IMR-90 (cell line): ENCODE measurements around the gene ARHGEF7. TPM values are rescaled to one million over a fixed set of nuclear protein-coding genes. Genes with fewer than 3 reads are reported as not detected.
A peak's percentile ranks its signal among the peaks of the same experiment; 100 is the strongest.

Experiments used
- ATAC-seq: fragments of 200-7000 bp; cut with Tn5 transposase; 2 replicates; pipeline ENCODE4 v1.9.1; 2020; ENCODE audit warnings: low read depth, mild to moderate bottlenecking, moderate library complexity
- BruUV-seq: library from RNA; stranded (reverse); fragments of 400-500 nt; replicated peaks from 2 replicates; lab custom pipeline; 2021; lab: Mats Ljungman, UMichigan
- CTCF ChIA-PET: fragments of 300-600 bp; formaldehyde crosslinking; extraction: SDS; loops from one replicate; lab custom pipeline; 2021; ENCODE audit warnings: antibody characterized with exemption; lab: Yijun Ruan, JAX
- POLR2A ChIA-PET: fragments of 300-600 bp; sonication (Branson Sonifier 250); formaldehyde crosslinking; loops from one replicate; lab custom pipeline; 2022; ENCODE audit warnings: antibody characterized with exemption; ENCODE audit not compliant: unreplicated experiment; lab: Charles Lee
- DNase-seq: peaks from one replicate; pipeline ENCODE4 v3.0.0; 2013
- H2AFZ ChIP-seq: replicated peaks from 2 replicates; pipeline ENCODE3; 2013; ENCODE audit warnings: low read length, mild to moderate bottlenecking; ENCODE audit not compliant: poor library complexity
- H2AK5ac ChIP-seq: 2 replicates; pipeline ENCODE4 v1.6.1; 2013; ENCODE audit warnings: low read depth, low read length, inconsistent platforms
- H2AK9ac ChIP-seq: replicated peaks from 2 replicates; pipeline ENCODE3; 2013; ENCODE audit warnings: mild to moderate bottlenecking, low read depth, low read length, moderate library complexity; ENCODE audit not compliant: poor library complexity
- H2BK120ac ChIP-seq: 2 replicates; pipeline ENCODE4 v1.6.1; 2013; ENCODE audit warnings: low read depth, low read length, inconsistent platforms
- H2BK15ac ChIP-seq: 3 replicates; pipeline ENCODE4 v1.6.1; 2013; ENCODE audit warnings: low read depth, low read length, inconsistent platforms
- H2BK20ac ChIP-seq: 2 replicates; pipeline ENCODE4 v1.6.1; 2013; ENCODE audit warnings: low read depth, mild to moderate bottlenecking, inconsistent platforms, low read length, moderate library complexity
- H2BK5ac ChIP-seq: 2 replicates; pipeline ENCODE4 v1.6.1; 2013; ENCODE audit warnings: mild to moderate bottlenecking, low read depth, low read length, inconsistent platforms; ENCODE audit not compliant: poor library complexity, severe bottlenecking
- H3K14ac ChIP-seq: replicated peaks from 2 replicates; pipeline ENCODE4 v1.6.1; 2013; ENCODE audit warnings: low read depth, low read length, inconsistent platforms
- H3K18ac ChIP-seq: 2 replicates; pipeline ENCODE4 v1.6.1; 2013; ENCODE audit warnings: low read depth, low read length, control low read depth
- H3K23ac ChIP-seq: 2 replicates; pipeline ENCODE4 v1.6.1; 2013; ENCODE audit warnings: low read depth, low read length, inconsistent platforms
- H3K27ac ChIP-seq: 2 replicates; pipeline ENCODE4 v1.5.1; 2013; ENCODE audit warnings: mild to moderate bottlenecking, control low read depth, low read length; ENCODE audit not compliant: insufficient read depth
- H3K27me3 ChIP-seq: 2 replicates; pipeline ENCODE4 v1.6.1; 2013; ENCODE audit warnings: low read length; ENCODE audit not compliant: control insufficient read depth, insufficient read depth
- H3K36me3 ChIP-seq: 2 replicates; pipeline ENCODE4 v1.6.1; 2013; ENCODE audit warnings: low read length, mixed read lengths; ENCODE audit not compliant: control insufficient read depth, insufficient read depth
- H3K4ac ChIP-seq: 2 replicates; pipeline ENCODE4 v1.6.1; 2013; ENCODE audit warnings: low read depth, low read length, inconsistent platforms
- H3K4me1 ChIP-seq: 2 replicates; pipeline ENCODE4 v1.6.1; 2013; ENCODE audit warnings: low read length, mixed read lengths; ENCODE audit not compliant: control insufficient read depth, insufficient read depth
- H3K4me2 ChIP-seq: 2 replicates; pipeline ENCODE4 v1.6.1; 2013; ENCODE audit warnings: low read depth, mild to moderate bottlenecking, control low read depth, low read length, moderate library complexity
- H3K4me3 ChIP-seq: 2 replicates; pipeline ENCODE4 v1.5.1; 2013; ENCODE audit warnings: low read depth, mild to moderate bottlenecking, control low read depth, low read length, moderate library complexity; ENCODE audit not compliant: insufficient read depth
- H3K56ac ChIP-seq: 2 replicates; pipeline ENCODE4 v1.6.1; 2013; ENCODE audit warnings: low read length, inconsistent platforms; ENCODE audit not compliant: insufficient read depth; ENCODE audit errors: extremely low read depth
- H3K79me1 ChIP-seq, 2 experiments: 2 replicates each; pipeline ENCODE4 v1.6.1; 2013; ENCODE audit warnings: low read length in 2 of 2, inconsistent platforms in 1 of 2, low read depth in 1 of 2
- H3K9ac ChIP-seq: 2 replicates; pipeline ENCODE4 v1.6.1; 2013; ENCODE audit warnings: low read depth, low read length, control low read depth
- H3K9me1 ChIP-seq: 2 replicates; pipeline ENCODE4 v1.6.1; 2013; ENCODE audit warnings: low read length, inconsistent platforms; ENCODE audit not compliant: insufficient read depth
- H3K9me3 ChIP-seq: 2 replicates; pipeline ENCODE4 v1.6.1; 2013; ENCODE audit warnings: low read length; ENCODE audit not compliant: control insufficient read depth, insufficient read depth
- H4K20me1 ChIP-seq: 2 replicates; pipeline ENCODE4 v1.6.1; 2013; ENCODE audit warnings: low read length, inconsistent platforms; ENCODE audit not compliant: insufficient read depth
- H4K5ac ChIP-seq: 2 replicates; pipeline ENCODE4 v1.6.1; 2013; ENCODE audit warnings: mild to moderate bottlenecking, low read depth, low read length, control low read depth
- H4K8ac ChIP-seq, 2 experiments: 2 replicates each; pipeline ENCODE4 v1.6.1; 2013; ENCODE audit warnings: low read depth in 2 of 2, low read length in 2 of 2, control low read depth in 1 of 2, inconsistent platforms in 1 of 2
- H4K91ac ChIP-seq: 2 replicates; pipeline ENCODE4 v1.6.1; 2013; ENCODE audit warnings: low read depth, low read length, inconsistent platforms; ENCODE audit not compliant: insufficient read depth
- BHLHE40 ChIP-seq: fragments of 150-350 bp; IDR thresholded peaks from 2 replicates; pipeline ENCODE4 v1.6.1; 2016; ENCODE audit warnings: mild to moderate bottlenecking, low read depth, low read length
- CTCF ChIP-seq: conservative IDR thresholded peaks from 2 replicates; pipeline ENCODE4 v1.5.1; 2012; ENCODE audit warnings: mild to moderate bottlenecking, low read depth, low read length, improper control_type of control experiment
- MAZ ChIP-seq: IDR thresholded peaks from 2 replicates; pipeline ENCODE4 v1.6.1; 2012; ENCODE audit warnings: low read depth, mild to moderate bottlenecking, low read length, improper control_type of control experiment, moderate library complexity, borderline replicate concordance
- MXI1 ChIP-seq: IDR thresholded peaks from 2 replicates; pipeline ENCODE4 v1.6.1; 2012; ENCODE audit warnings: low read depth, mild to moderate bottlenecking, low read length, moderate library complexity, borderline replicate concordance
- RAD21 ChIP-seq: IDR thresholded peaks from 2 replicates; pipeline ENCODE4 v1.6.1; 2012; ENCODE audit warnings: low read length, improper control_type of control experiment
- SMC3 ChIP-seq: fragments of 150-350 bp; IDR thresholded peaks from 2 replicates; pipeline ENCODE4 v1.6.1; 2016; ENCODE audit warnings: low read depth, mild to moderate bottlenecking, antibody characterized with exemption, low read length, moderate library complexity
- whole genome bisulfite sequencing, 2 experiments: methylation state at CpG; one replicate each; pipeline versions ENCODE4 v1.1.5 to v1.1.7; 2013; ENCODE audit warnings: missing lambda C conversion rate in 2 of 2; ENCODE audit not compliant: insufficient read length in 1 of 2; ENCODE audit errors: extremely low coverage in 2 of 2; 5-methylcytosine and 5-hydroxymethylcytosine counted together
- dilution Hi-C: fragments of 300-500 bp; cut with HindIII; formaldehyde crosslinking; loops from one replicate; pipeline ENCODE4 v1.14.3; 2018; ENCODE audit warnings: low sequenced_read_pairs; ENCODE audit not compliant: unreplicated experiment
- in situ Hi-C: fragments of 300-500 bp; cut with MboI; formaldehyde crosslinking; loops from 3 replicates; pipeline ENCODE4 v1.14.3; 2019; ENCODE audit warnings: low sequenced_read_pairs, inconsistent platforms, mixed read lengths
- intact Hi-C: fragments of 100-400 bp; cut with micrococcal nuclease; formaldehyde crosslinking; loops from 2 replicates; pipeline ENCODE4 v1.10.0; 2022
- polyA plus RNA-seq, 3 experiments: library from polyadenylated mRNA; depleted of rRNA; stranded (reverse); fragments of >200 nt; gene quantifications; 2 replicates each; pipeline ENCODE4 v1.2.3, GENCODE V29; 2012; ENCODE audit warnings: low replicate concordance in 1 of 3
- total RNA-seq: library from RNA; depleted of rRNA; stranded (reverse); fragments of >200 nt; gene quantifications from 2 replicates; pipeline ENCODE4 v1.2.3, GENCODE V29; 2012

The ARHGEF7 gene
- total and polyA plus RNA-seq, 2 of the 4 experiments (the other 2 are of a cell fraction), result 32.9 to 59.0 TPM

- peak; percentile 92 for ATAC-seq
- dilution Hi-C loops, result no loop called here
- Histone ChIP-seq H3K14ac (no peak overlapping the region), H2AK9ac (no peak overlapping the region), H3K56ac (no peak overlapping the region), H3K9ac (no peak overlapping the region), H4K20me1 (no peaks in the 10 kb centered on the region), H3K27me3 (no peaks in the 10 kb centered on the region), H3K79me1 (no peaks in the 10 kb centered on the region), H2BK15ac (no peak overlapping the region), H2AFZ (peak overlapping the region; percentile 28), H3K4me2 (peak overlapping the region; percentile 18; the same call in 1 of the 2 replicates), H3K27ac (peak overlapping the region; percentile 60; the same call in 1 of the 2 replicates), H2BK20ac (peak overlapping the region; percentile 61), H3K4me3 (no peak overlapping the region), H3K9me3 (no peaks in the 10 kb centered on the region), H2BK120ac (peak overlapping the region; percentile 71), H2BK5ac (no peak overlapping the region), H4K91ac (peak overlapping the region; percentile 46; the same call in 1 of the 2 replicates), H4K8ac (no peak overlapping the region; a peak in 1 of 4 replicates), H3K4ac (peak overlapping the region; percentile 40), H2AK5ac (0 out of 2 replicates have a peak overlapping the region, but pooled peaks have one; percentile 13), H3K9me1 (no peaks in the 10 kb centered on the region), H3K4me1 (peaks cover 8% of the 10 kb centered on the region), H4K5ac (peak overlapping the region; percentile 46; the same call in 1 of the 2 replicates), H3K36me3 (no peaks in the 10 kb centered on the region), H3K23ac (no peak overlapping the region), H3K18ac (peak overlapping the region; percentile 34; the same call in 1 of the 2 replicates)
- TF ChIP-seq MAZ (no peak), MXI1 (no peak), SMC3 (peak; percentile 24; the same call in 1 of the 2 replicates), BHLHE40 (0 out of 2 replicates have a peak, but pooled peaks have one; percentile 48), CTCF (peak; percentile 50), RAD21 (peak; percentile 42)
- no TSS peak for BruUV-seq
- peak; percentile 92 for DNase-seq
- ChIA-PET CTCF (interaction anchor here (0.9 kb wide), 1 partner anchor 13 kb away, joined by 3 read pairs; no protein-coding TSS in a partner anchor), POLR2A (no interaction called here)
- in situ Hi-C loops, result no loop called here
- intact Hi-C loops, result no loop called here
- 68% methylated on average over 13 of the region's 25 CpGs; no CpG with 5 or more reads in 1 of the 2 experiments for WGBS, 2 experiments
These were observed 229.5 kb downstream of the ARHGEF7 start for GRCh38 chr13:111344471-111345191.
